ENCODE data around the gene TMEM11.

Gene TMEM11

DNA sequence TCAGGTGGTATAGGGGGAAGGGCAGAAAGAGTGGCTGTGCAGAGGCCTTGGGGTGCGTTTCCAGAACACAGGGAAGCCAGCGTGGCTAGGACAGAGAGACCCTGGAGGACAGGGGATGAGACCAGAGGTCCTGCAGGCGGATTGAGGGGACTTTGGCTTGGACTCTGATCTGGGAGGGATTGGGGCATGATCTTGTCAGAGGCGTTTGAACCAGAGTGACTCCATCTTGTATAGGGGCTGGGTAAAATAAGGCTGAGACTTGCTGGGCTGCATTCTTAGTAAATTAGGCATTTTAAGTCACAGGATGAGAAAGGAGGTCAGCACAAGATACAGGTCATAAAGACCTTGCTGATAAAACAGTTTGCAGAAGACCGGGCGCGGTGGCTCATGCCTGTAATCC, 44.6 kb upstream of the TMEM11 start:
- Histone ChIP-seq H3K4me1 (ENCODE audit: low read length) (0 out of 2 replicates have a peak, but pooled peaks cover 6% of the 10 kb centered on the region), H3K36me3 (replicated peaks; ENCODE audit: insufficient read depth, low read length) (no peaks in the 10 kb centered on the region), H2AFZ (ENCODE audit: low read length) (no peak overlapping the region), H3F3A (ENCODE audit: insufficient read depth, low read length) (no peaks in the 10 kb centered on the region), H3K4me2 (ENCODE audit: low read depth, low read length) (no peak overlapping the region), H3K9ac (ENCODE audit: low read length) (no peak overlapping the region), H3K9me3 (replicated peaks; ENCODE audit: insufficient read depth, low read length) (no peaks in the 10 kb centered on the region), H3K4me3 (ENCODE audit: low read length) (no peak overlapping the region), H3K27ac (ENCODE audit: low read length) (no peak overlapping the region), H3K9me2 (replicated peaks; ENCODE audit: insufficient read depth, low read length) (no peaks in the 10 kb centered on the region), H3K27me3 (replicated peaks; ENCODE audit: insufficient read depth, low read length) (peaks cover 3% of the 10 kb centered on the region; the same call in 1 of the 2 replicates), H4K20me1 (ENCODE audit: insufficient read depth, low read length) (no peaks in the 10 kb centered on the region), H3K79me2 (ENCODE audit: low read length) (no peaks in the 10 kb centered on the region)
- TF ChIP-seq, protein P1, sequence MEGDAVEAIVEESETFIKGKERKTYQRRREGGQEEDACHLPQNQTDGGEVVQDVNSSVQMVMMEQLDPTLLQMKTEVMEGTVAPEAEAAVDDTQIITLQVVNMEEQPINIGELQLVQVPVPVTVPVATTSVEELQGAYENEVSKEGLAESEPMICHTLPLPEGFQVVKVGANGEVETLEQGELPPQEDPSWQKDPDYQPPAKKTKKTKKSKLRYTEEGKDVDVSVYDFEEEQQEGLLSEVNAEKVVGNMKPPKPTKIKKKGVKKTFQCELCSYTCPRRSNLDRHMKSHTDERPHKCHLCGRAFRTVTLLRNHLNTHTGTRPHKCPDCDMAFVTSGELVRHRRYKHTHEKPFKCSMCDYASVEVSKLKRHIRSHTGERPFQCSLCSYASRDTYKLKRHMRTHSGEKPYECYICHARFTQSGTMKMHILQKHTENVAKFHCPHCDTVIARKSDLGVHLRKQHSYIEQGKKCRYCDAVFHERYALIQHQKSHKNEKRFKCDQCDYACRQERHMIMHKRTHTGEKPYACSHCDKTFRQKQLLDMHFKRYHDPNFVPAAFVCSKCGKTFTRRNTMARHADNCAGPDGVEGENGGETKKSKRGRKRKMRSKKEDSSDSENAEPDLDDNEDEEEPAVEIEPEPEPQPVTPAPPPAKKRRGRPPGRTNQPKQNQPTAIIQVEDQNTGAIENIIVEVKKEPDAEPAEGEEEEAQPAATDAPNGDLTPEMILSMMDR (IDR thresholded peaks at IDR 0.05; ENCODE audit: low read length): no peak
- TF ChIP-seq EZH2 (optimal IDR thresholded peaks at IDR 0.05; ENCODE audit: low read depth, low read length) (no peak), EZH2phosphoT487 (IDR thresholded peaks at IDR 0.05; ENCODE audit: low read length) (no peak)
- DNase-seq: no peak

DNA sequence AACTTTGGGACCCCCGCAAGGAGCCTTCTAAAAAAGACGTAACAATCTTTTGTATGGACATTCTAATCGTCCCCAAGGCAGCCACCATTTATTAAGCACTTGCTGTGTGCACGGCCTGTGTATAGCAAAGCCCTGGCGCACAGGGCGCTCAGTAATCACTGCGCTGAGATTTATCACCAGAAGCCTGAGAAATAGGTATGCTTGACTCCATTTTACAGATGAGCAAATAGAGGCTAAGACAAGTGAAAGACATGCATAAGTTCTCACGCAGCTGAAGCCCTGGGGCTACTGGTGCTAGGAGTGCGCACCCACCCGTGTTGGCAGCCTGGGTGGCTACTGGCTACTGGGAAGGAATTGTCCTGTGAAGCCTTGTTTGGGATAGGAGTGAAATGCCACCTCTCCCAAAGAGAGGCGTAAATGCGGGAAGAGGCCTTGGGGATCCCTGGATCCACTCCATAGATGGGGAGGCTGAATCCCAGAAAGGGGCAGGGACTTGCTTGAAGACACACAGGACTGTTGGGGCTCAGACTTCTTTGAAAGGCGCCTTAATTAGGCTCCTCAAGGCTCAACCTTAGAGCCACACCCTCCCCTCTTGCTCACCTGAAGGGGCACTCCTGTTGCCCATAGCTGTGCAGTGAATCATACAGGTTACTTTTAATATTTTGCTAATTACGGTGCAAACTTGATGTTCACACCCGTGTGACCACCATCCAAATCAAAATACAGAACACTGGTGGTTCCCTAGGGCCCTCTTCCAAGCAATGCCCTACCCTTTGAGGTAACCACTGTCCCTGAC, 39.9 kb upstream of the TMEM11 start:
- Histone ChIP-seq H3K79me2 (ENCODE audit: low read length) (no peaks in the 10 kb centered on the region), H3K4me2 (ENCODE audit: low read depth, low read length) (peak overlapping the region; percentile 97)
- DNase-seq: no peak

DNA sequence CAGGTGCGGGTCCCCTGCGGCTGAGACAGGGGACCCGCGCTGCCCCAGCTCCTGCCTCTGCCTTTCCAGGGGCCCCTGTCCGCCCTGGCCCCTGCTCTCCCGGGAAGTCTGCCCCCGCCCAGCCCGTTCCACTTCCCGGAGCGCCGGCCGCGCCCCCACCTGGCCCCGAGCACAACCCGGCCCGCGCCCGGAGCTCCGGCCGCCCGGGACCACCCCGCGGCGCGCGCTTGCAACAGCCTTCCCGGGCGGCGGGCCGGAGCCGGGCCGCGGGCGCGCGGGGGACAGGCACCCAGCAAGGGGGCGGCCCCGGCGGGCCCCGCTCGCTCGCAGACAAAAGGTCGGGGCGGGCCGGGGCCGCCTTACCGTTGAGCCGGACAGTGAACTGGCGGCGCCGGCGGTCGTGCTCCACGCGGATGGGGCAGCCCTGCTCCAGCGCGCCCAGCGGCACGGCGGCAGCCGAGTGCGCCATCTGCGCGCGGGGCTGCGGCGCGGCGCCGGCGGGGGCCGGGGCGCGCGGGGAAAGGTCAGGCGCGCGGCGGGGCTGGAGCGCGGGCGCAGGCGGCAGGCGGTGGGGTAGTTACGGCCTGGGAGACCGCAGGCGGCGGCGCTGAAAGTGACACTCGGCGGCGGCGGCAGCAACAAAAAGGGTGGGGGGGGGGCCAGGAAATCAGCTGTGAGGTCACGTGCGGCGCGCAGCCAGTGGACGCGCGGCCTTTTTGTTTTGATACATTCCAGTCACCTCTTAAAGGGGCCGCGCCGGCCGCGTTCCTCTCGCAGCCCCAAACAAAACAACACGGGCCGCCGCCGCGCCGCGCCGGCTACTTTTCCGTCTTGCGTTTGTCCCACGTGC, 39.1 kb upstream of the TMEM11 start, which contains the start of gene NATD1:
NATD1 (minus strand) TSS at position 615 of the 850 bp plus-strand sequence; CDS start at position 469, 146 bp downstream.
- Histone ChIP-seq H3K4me1 (ENCODE audit: low read length) (0 out of 2 replicates have a peak, but pooled peaks cover 7% of the 10 kb centered on the region), H3F3A (ENCODE audit: insufficient read depth, low read length) (no peaks in the 10 kb centered on the region), H2AFZ (ENCODE audit: low read length) (peak within 1 kb of the TSS; percentile 91), H3K9me2 (replicated peaks; ENCODE audit: insufficient read depth, low read length) (no peaks in the 10 kb centered on the region), H3K27ac (ENCODE audit: low read length) (no peak within 1 kb of the TSS), H3K79me2 (ENCODE audit: low read length) (no peaks in the 10 kb centered on the region), H3K36me3 (replicated peaks; ENCODE audit: insufficient read depth, low read length) (no peaks in the 10 kb centered on the region), H4K20me1 (ENCODE audit: insufficient read depth, low read length) (no peaks in the 10 kb centered on the region), H3K4me3 (ENCODE audit: low read length) (peak within 1 kb of the TSS; percentile 66), H3K9ac (ENCODE audit: low read length) (peak within 1 kb of the TSS; percentile 52; the same call in 1 of the 2 replicates), H3K27me3 (replicated peaks; ENCODE audit: insufficient read depth, low read length) (peaks cover 7% of the 10 kb centered on the region; the same call in 1 of the 2 replicates), H3K9me3 (replicated peaks; ENCODE audit: insufficient read depth, low read length) (no peaks in the 10 kb centered on the region), H3K4me2 (ENCODE audit: low read depth, low read length) (peak within 1 kb of the TSS; percentile 97)
- TF ChIP-seq EZH2 (optimal IDR thresholded peaks at IDR 0.05; ENCODE audit: low read depth, low read length) (no peak), EZH2phosphoT487 (IDR thresholded peaks at IDR 0.05; ENCODE audit: low read length) (no peak)
- TF ChIP-seq, protein P1 (IDR thresholded peaks at IDR 0.05; ENCODE audit: low read length): no peak
- DNase-seq: peak; percentile 80

More for the DNA sequence above, 39.9 kb upstream of the TMEM11 start:
- no peaks in the 10 kb centered on the region for H3K36me3 ChIP-seq (replicated peaks; ENCODE audit: insufficient read depth, low read length)
- H3K9me3 ChIP-seq (replicated peaks; ENCODE audit: insufficient read depth, low read length): no peaks in the 10 kb centered on the region
- H3K9me2 ChIP-seq (replicated peaks; ENCODE audit: insufficient read depth, low read length): no peaks in the 10 kb centered on the region
- H4K20me1 ChIP-seq (ENCODE audit: insufficient read depth, low read length): no peaks in the 10 kb centered on the region
- peak overlapping the region; percentile 52; the same call in 1 of the 2 replicates for H3K9ac ChIP-seq (ENCODE audit: low read length)
- H3F3A ChIP-seq (ENCODE audit: insufficient read depth, low read length): no peaks in the 10 kb centered on the region
- H2AFZ ChIP-seq (ENCODE audit: low read length): peak overlapping the region; percentile 91
- peaks cover 7% of the 10 kb centered on the region; the same call in 1 of the 2 replicates for H3K27me3 ChIP-seq (replicated peaks; ENCODE audit: insufficient read depth, low read length)
- 0 out of 2 replicates have a peak, but pooled peaks cover 7% of the 10 kb centered on the region for H3K4me1 ChIP-seq (ENCODE audit: low read length)
- TF ChIP-seq EZH2 (optimal IDR thresholded peaks at IDR 0.05; ENCODE audit: low read depth, low read length): no peak
- TF ChIP-seq, protein P1 (IDR thresholded peaks at IDR 0.05; ENCODE audit: low read length): no peak
- TF ChIP-seq EZH2phosphoT487 (IDR thresholded peaks at IDR 0.05; ENCODE audit: low read length): no peak
- peak overlapping the region; percentile 66 for H3K4me3 ChIP-seq (ENCODE audit: low read length)
- no peak overlapping the region for H3K27ac ChIP-seq (ENCODE audit: low read length)

All from MM.1S (cell line).